ENCODE data around the gene APBA3.
A peak's percentile ranks its signal among the peaks of the same experiment; 100 is the strongest.

APBA3 gene

GRCh38 chr19:3800996-3801395 lies 39.5 kb upstream of the APBA3 start:
- no peak overlapping the region for H3K14ac ChIP-seq (ENCODE audit: low read length in 2 of 2)
- peak overlapping the region in 1 of 2 experiments; percentile 49 for H3K4me3 ChIP-seq (ENCODE audit: insufficient read depth in 1 of 2, low read depth in 1 of 2, low read length in 2 of 2)
- no peak overlapping the region for H2BK12ac ChIP-seq (ENCODE audit: low read length in 2 of 2)
- H3K18ac ChIP-seq (ENCODE audit: low read depth in 1 of 2, low read length in 2 of 2): no peak overlapping the region
- H2AK5ac ChIP-seq (ENCODE audit: low read length, severe bottlenecking): no peak overlapping the region
- no peaks in the 10 kb centered on the region for H3K79me1 ChIP-seq (replicated peaks; ENCODE audit: low read length, poor library complexity, severe bottlenecking)
- H3K4me2 ChIP-seq (ENCODE audit: low read length, poor library complexity, severe bottlenecking): no peak overlapping the region
- no peak overlapping the region for H3K9ac ChIP-seq (ENCODE audit: low read length)
- WGBS: 69% methylated on average over 21 of the region's 21 CpGs
- H2BK120ac ChIP-seq (ENCODE audit: low read depth, low read length): no peak overlapping the region
- peaks cover 10% of the 10 kb centered on the region for H3K9me3 ChIP-seq (ENCODE audit: control insufficient read depth, low read length)
- no peak overlapping the region for H2AFZ ChIP-seq (ENCODE audit: low read depth, low read length)
- no peak overlapping the region for H4K91ac ChIP-seq (ENCODE audit: low read length)
- H3K4me1 ChIP-seq (ENCODE audit: control insufficient read depth, insufficient read depth, low read depth, low read length): peaks cover 8% of the 10 kb centered on the region
- H3K4ac ChIP-seq (ENCODE audit: low read depth in 1 of 2, low read length in 2 of 2): no peak overlapping the region
- DNase-seq: no peak
- no peak overlapping the region for H4K8ac ChIP-seq (ENCODE audit: low read length)
- no peak overlapping the region for H3K27ac ChIP-seq (ENCODE audit: low read length, poor library complexity, severe bottlenecking)
- H3K36me3 ChIP-seq (ENCODE audit: control insufficient read depth in 1 of 2, insufficient read depth in 2 of 2, low read depth in 1 of 2, low read length in 2 of 2): no peaks in the 10 kb centered on the region
- no peak overlapping the region for H2BK15ac ChIP-seq (ENCODE audit: low read depth, poor library complexity, severe bottlenecking)
- no peak overlapping the region for H3K23ac ChIP-seq (ENCODE audit: low read length in 2 of 2)
- H2BK5ac ChIP-seq (ENCODE audit: low read depth, low read length, poor library complexity, severe bottlenecking): no peak overlapping the region
- peaks cover 40 to 49% of the 10 kb centered on the region in 2 experiments for H3K27me3 ChIP-seq (ENCODE audit: control insufficient read depth in 1 of 2, insufficient read depth in 1 of 2, low read length in 2 of 2)

DNA sequence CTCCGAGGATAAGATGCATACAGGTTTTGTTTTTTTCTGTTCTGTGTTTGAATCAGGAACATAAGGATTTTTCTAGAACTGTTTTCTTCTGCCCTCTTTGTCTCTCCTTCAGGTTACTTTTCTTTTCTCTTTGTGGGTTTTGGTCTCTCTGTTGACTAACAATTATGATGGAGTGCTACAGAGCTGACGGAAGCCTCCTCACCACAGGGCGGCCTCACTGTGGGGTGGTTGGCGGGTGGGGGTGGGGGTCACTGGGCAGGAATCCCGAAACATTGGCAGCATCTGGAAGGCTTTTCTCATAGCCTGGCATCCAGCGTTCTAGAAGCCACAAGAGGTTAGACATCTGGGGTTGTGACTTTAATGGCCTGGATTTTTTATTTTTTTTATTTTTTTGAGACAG lies 36.6 kb upstream of the APBA3 start:
- no peak overlapping the region for H3K4ac ChIP-seq (ENCODE audit: low read depth in 1 of 2, low read length in 2 of 2)
- no peak overlapping the region for H2BK15ac ChIP-seq (ENCODE audit: low read depth, poor library complexity, severe bottlenecking)
- no peak overlapping the region for H2BK5ac ChIP-seq (ENCODE audit: low read depth, low read length, poor library complexity, severe bottlenecking)
- H3K4me1 ChIP-seq (ENCODE audit: control insufficient read depth, insufficient read depth, low read depth, low read length): peaks cover 8% of the 10 kb centered on the region
- peaks cover 11% of the 10 kb centered on the region for H3K9me3 ChIP-seq (ENCODE audit: control insufficient read depth, low read length)
- no peak overlapping the region for H4K8ac ChIP-seq (ENCODE audit: low read length)
- H4K91ac ChIP-seq (ENCODE audit: low read length): no peak overlapping the region
- no peak overlapping the region for H3K27ac ChIP-seq (ENCODE audit: low read length, poor library complexity, severe bottlenecking)
- H3K27me3 ChIP-seq (ENCODE audit: control insufficient read depth in 1 of 2, insufficient read depth in 1 of 2, low read length in 2 of 2): peaks cover 34% of the 10 kb centered on the region in 2 experiments
- no peak overlapping the region for H3K9ac ChIP-seq (ENCODE audit: low read length)
- H2BK120ac ChIP-seq (ENCODE audit: low read depth, low read length): no peak overlapping the region
- no peak overlapping the region for H3K23ac ChIP-seq (ENCODE audit: low read length in 2 of 2)
- H2AFZ ChIP-seq (ENCODE audit: low read depth, low read length): no peak overlapping the region
- H3K4me2 ChIP-seq (ENCODE audit: low read length, poor library complexity, severe bottlenecking): no peak overlapping the region
- H3K14ac ChIP-seq (ENCODE audit: low read length in 2 of 2): no peak overlapping the region
- H2BK12ac ChIP-seq (ENCODE audit: low read length in 2 of 2): no peak overlapping the region
- no peak overlapping the region for H2AK5ac ChIP-seq (ENCODE audit: low read length, severe bottlenecking)
- H3K18ac ChIP-seq (ENCODE audit: low read depth in 1 of 2, low read length in 2 of 2): no peak overlapping the region
- no peaks in the 10 kb centered on the region for H3K36me3 ChIP-seq (ENCODE audit: control insufficient read depth in 1 of 2, insufficient read depth in 2 of 2, low read depth in 1 of 2, low read length in 2 of 2)
- 57% methylated on average over 5 of the region's 6 CpGs for WGBS
- H3K79me1 ChIP-seq (replicated peaks; ENCODE audit: low read length, poor library complexity, severe bottlenecking): no peaks in the 10 kb centered on the region
- no peak for DNase-seq
- no peak overlapping the region for H3K4me3 ChIP-seq (ENCODE audit: insufficient read depth in 1 of 2, low read depth in 1 of 2, low read length in 2 of 2)

DNA sequence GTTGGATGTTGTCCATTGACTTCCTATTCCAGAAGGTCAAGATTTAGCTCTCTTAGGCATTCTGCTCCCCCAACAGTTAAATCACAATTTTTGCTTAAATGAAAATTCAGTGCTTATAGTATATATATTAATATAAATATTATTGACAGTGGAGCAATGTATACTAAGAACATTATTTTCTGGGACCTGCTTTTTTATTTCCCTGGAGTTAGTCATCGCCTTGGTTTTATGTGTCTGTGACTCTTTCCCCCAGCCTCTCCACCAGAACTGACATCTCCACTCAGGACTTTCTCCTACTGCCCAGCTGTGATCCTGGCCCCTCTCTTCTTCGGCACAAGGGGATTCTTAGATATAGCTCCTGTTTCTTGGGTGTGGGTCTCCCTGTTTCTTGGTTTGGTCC lies 34.9 kb upstream of the APBA3 start:
- H3K4me1 ChIP-seq (ENCODE audit: control insufficient read depth, insufficient read depth, low read depth, low read length): peaks cover 2% of the 10 kb centered on the region
- H2BK12ac ChIP-seq (ENCODE audit: low read length in 2 of 2): no peak overlapping the region
- peaks cover 16 to 20% of the 10 kb centered on the region in 2 experiments for H3K27me3 ChIP-seq (ENCODE audit: control insufficient read depth in 1 of 2, insufficient read depth in 1 of 2, low read length in 2 of 2)
- WGBS: 92% methylated on average over 2 of the region's 2 CpGs
- no peaks in the 10 kb centered on the region for H3K79me1 ChIP-seq (replicated peaks; ENCODE audit: low read length, poor library complexity, severe bottlenecking)
- DNase-seq: no peak
- no peak overlapping the region for H2AK5ac ChIP-seq (ENCODE audit: low read length, severe bottlenecking)
- no peak overlapping the region for H3K9ac ChIP-seq (ENCODE audit: low read length)
- no peak overlapping the region for H3K4me3 ChIP-seq (ENCODE audit: insufficient read depth in 1 of 2, low read depth in 1 of 2, low read length in 2 of 2)
- no peak overlapping the region for H3K4me2 ChIP-seq (ENCODE audit: low read length, poor library complexity, severe bottlenecking)
- H3K9me3 ChIP-seq (ENCODE audit: control insufficient read depth, low read length): peaks cover 11% of the 10 kb centered on the region
- no peak overlapping the region for H3K27ac ChIP-seq (ENCODE audit: low read length, poor library complexity, severe bottlenecking)
- no peak overlapping the region for H3K23ac ChIP-seq (ENCODE audit: low read length in 2 of 2)
- no peak overlapping the region for H4K8ac ChIP-seq (ENCODE audit: low read length)
- H3K36me3 ChIP-seq (ENCODE audit: control insufficient read depth in 1 of 2, insufficient read depth in 2 of 2, low read depth in 1 of 2, low read length in 2 of 2): no peaks in the 10 kb centered on the region
- no peak overlapping the region for H2AFZ ChIP-seq (ENCODE audit: low read depth, low read length)
- H3K4ac ChIP-seq (ENCODE audit: low read depth in 1 of 2, low read length in 2 of 2): no peak overlapping the region
- no peak overlapping the region for H2BK15ac ChIP-seq (ENCODE audit: low read depth, poor library complexity, severe bottlenecking)
- H3K14ac ChIP-seq (ENCODE audit: low read length in 2 of 2): no peak overlapping the region
- H3K18ac ChIP-seq (ENCODE audit: low read depth in 1 of 2, low read length in 2 of 2): no peak overlapping the region
- no peak overlapping the region for H2BK5ac ChIP-seq (ENCODE audit: low read depth, low read length, poor library complexity, severe bottlenecking)
- no peak overlapping the region for H2BK120ac ChIP-seq (ENCODE audit: low read depth, low read length)
- no peak overlapping the region for H4K91ac ChIP-seq (ENCODE audit: low read length)

DNA sequence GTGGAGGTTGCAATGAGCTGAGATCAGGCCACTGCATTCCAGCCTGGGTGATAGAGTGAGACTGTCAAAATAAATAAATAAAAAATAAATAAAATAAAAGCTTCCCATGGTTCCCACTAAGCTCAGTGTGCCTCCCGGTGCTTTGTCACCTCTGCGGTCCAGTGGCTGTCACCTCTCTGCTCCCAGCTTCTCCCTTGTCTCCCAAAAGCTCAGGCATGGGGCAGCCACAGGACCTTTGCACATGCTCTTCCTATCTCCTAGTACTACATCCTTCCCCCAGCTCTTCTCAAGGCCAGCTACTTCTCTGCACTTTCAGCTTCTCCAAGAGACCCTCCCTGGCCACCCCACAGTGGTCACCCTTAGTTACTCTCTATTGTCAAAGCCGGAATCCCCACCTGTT lies 32.3 kb upstream of the APBA3 start:
- Histone ChIP-seq H3K9me3 (ENCODE audit: control insufficient read depth, low read length) (peaks cover 21% of the 10 kb centered on the region), H3K18ac (ENCODE audit: low read depth in 1 of 2, low read length in 2 of 2) (no peak overlapping the region), H2AFZ (ENCODE audit: low read depth, low read length) (no peak overlapping the region), H3K14ac (ENCODE audit: low read length in 2 of 2) (no peak overlapping the region), H3K23ac (ENCODE audit: low read length in 2 of 2) (no peak overlapping the region), H3K4me1 (ENCODE audit: control insufficient read depth, insufficient read depth, low read depth, low read length) (no peaks in the 10 kb centered on the region), H2BK15ac (ENCODE audit: low read depth, poor library complexity, severe bottlenecking) (no peak overlapping the region), H3K27ac (ENCODE audit: low read length, poor library complexity, severe bottlenecking) (no peak overlapping the region), H2BK12ac (ENCODE audit: low read length in 2 of 2) (no peak overlapping the region), H3K9ac (ENCODE audit: low read length) (no peak overlapping the region), H4K8ac (ENCODE audit: low read length) (no peak overlapping the region), H3K4me2 (ENCODE audit: low read length, poor library complexity, severe bottlenecking) (no peak overlapping the region), H3K27me3 (ENCODE audit: control insufficient read depth in 1 of 2, insufficient read depth in 1 of 2, low read length in 2 of 2) (peaks cover 7 to 17% of the 10 kb centered on the region in 2 experiments), H2AK5ac (ENCODE audit: low read length, severe bottlenecking) (no peak overlapping the region), H2BK5ac (ENCODE audit: low read depth, low read length, poor library complexity, severe bottlenecking) (no peak overlapping the region), H3K79me1 (replicated peaks; ENCODE audit: low read length, poor library complexity, severe bottlenecking) (no peaks in the 10 kb centered on the region), H2BK120ac (ENCODE audit: low read depth, low read length) (no peak overlapping the region), H4K91ac (ENCODE audit: low read length) (no peak overlapping the region), H3K4ac (ENCODE audit: low read depth in 1 of 2, low read length in 2 of 2) (no peak overlapping the region), H3K4me3 (ENCODE audit: insufficient read depth in 1 of 2, low read depth in 1 of 2, low read length in 2 of 2) (no peak overlapping the region), H3K36me3 (ENCODE audit: control insufficient read depth in 1 of 2, insufficient read depth in 2 of 2, low read depth in 1 of 2, low read length in 2 of 2) (no peaks in the 10 kb centered on the region)
- no peak for DNase-seq
- WGBS: 98% methylated on average over 3 of the region's 3 CpGs
